OCI-LY1 (cell line): Measurements from ENCODE around the gene PLEKHM3.

Source experiments
- H2AFZ ChIP-seq: fragments of 200-600 bp; sonication (generic), shearing (Covaris generic); 2 replicates; pipeline ENCODE4 v1.6.0; 2014; ENCODE audit warnings: antibody characterized with exemption, mild to moderate bottlenecking, low read length
- H3F3A ChIP-seq: fragments of 200-600 bp; sonication (generic), shearing (Covaris generic); 2 replicates; pipeline ENCODE4 v1.6.0; 2014; ENCODE audit warnings: mild to moderate bottlenecking, antibody characterized with exemption, low read length, moderate library complexity; ENCODE audit not compliant: insufficient read depth
- H3K27ac ChIP-seq: fragments of 200-600 bp; sonication (generic); 2 replicates; pipeline ENCODE4 v1.5.1; 2014; ENCODE audit warnings: low read length, mixed run types, mild to moderate bottlenecking, low read depth; ENCODE audit not compliant: poor library complexity, severe bottlenecking
- H3K27me3 ChIP-seq: fragments of 200-600 bp; sonication (generic); 2 replicates; pipeline ENCODE4 v1.6.0; 2014; ENCODE audit warnings: antibody characterized with exemption, mild to moderate bottlenecking, low read length, moderate library complexity; ENCODE audit not compliant: insufficient read depth
- H3K36me3 ChIP-seq: fragments of 200-600 bp; sonication (generic); 2 replicates; pipeline ENCODE4 v1.6.1; 2014; ENCODE audit warnings: mild to moderate bottlenecking, antibody characterized with exemption, low read length, moderate library complexity, mixed read lengths; ENCODE audit not compliant: insufficient read depth
- H3K4me1 ChIP-seq: fragments of 200-600 bp; sonication (generic); 2 replicates; pipeline ENCODE4 v1.5.1; 2014; ENCODE audit warnings: mild to moderate bottlenecking, low read length, moderate library complexity; ENCODE audit not compliant: insufficient read depth, severe bottlenecking
- H3K4me2 ChIP-seq: fragments of 200-600 bp; sonication (generic), shearing (Covaris generic); 2 replicates; pipeline ENCODE4 v1.6.1; 2014; ENCODE audit warnings: low read length
- H3K4me3 ChIP-seq: fragments of 200-600 bp; sonication (generic); 2 replicates; pipeline ENCODE4 v1.5.1; 2014; ENCODE audit warnings: low read length, low read depth, mild to moderate bottlenecking, mixed read lengths; ENCODE audit not compliant: poor library complexity, severe bottlenecking
- H3K79me2 ChIP-seq: fragments of 200-600 bp; shearing (Covaris generic); 2 replicates; pipeline ENCODE4 v1.6.1; 2016; ENCODE audit warnings: mixed run types, low read length, mixed read lengths; ENCODE audit not compliant: insufficient read depth
- H3K9ac ChIP-seq: fragments of 200-600 bp; sonication (generic), shearing (Covaris generic); 2 replicates; pipeline ENCODE4 v1.6.1; 2014; ENCODE audit warnings: mild to moderate bottlenecking, low read length, mixed read lengths
- H3K9me2 ChIP-seq: fragments of 200-600 bp; sonication (generic), shearing (Covaris generic); 2 replicates; pipeline ENCODE4 v1.6.1; 2014; ENCODE audit warnings: low read depth, mild to moderate bottlenecking, low read length, mixed read lengths
- H3K9me3 ChIP-seq: fragments of 200-600 bp; shearing (Covaris generic); 2 replicates; pipeline ENCODE4 v1.6.1; 2014; ENCODE audit warnings: low read length, mixed read lengths
- H4K20me1 ChIP-seq: fragments of 200-600 bp; sonication (generic), shearing (Covaris generic); 2 replicates; pipeline ENCODE4 v1.6.0; 2016; ENCODE audit warnings: mild to moderate bottlenecking, low read length; ENCODE audit not compliant: insufficient read depth
- EZH2 ChIP-seq: fragments of 200-600 bp; sonication (generic), shearing (Covaris generic); IDR thresholded peaks from 2 replicates; pipeline ENCODE4 v1.8.0; 2017; ENCODE audit warnings: borderline replicate concordance, mixed run types, mild to moderate bottlenecking, antibody characterized with exemption, low read length, moderate library complexity, mixed read lengths
- TF ChIP-seq, protein P1 (sequence below): fragments of 200-600 bp; sonication (generic), shearing (Covaris generic); IDR thresholded peaks from 2 replicates; pipeline ENCODE4 v1.5.1; 2017; ENCODE audit warnings: mild to moderate bottlenecking, antibody characterized with exemption, low read length, moderate library complexity, mixed read lengths

Gene PLEKHM3

DNA sequence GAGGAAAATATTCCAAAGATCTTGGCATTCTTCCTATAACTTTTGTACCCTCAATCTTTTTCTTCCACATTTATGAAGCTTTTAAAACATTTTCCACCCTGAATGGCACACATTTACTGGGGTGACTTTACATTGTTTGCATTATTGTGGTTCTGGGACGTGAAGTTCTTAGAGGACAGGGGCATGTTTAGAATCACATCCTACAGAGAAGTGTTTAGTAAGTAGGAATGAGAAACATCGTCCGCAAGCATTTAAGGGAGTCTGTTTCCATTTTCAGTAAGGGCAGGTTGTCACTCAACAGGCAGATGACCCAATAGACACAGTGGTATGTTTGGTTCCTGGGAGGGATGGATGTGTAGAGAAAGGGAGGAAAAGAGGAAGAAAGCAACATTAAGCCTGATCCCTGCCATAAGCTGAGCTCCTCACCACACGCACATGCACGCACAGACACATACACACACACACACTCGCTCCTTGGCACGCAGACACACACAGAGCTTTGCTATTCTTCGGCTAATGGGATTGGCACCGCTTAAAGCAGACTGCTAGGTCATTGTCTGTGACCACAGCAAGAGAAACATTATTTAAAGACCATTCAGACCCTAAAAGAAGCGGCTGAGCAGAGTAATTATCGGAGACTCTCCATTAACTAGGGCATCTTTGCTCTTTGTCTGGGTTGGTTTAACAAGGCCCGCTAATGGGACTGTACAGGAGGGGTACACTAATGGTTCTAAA lies 14.2 kb upstream of the PLEKHM3 start:
- Histone ChIP-seq H3F3A (no peaks in the 10 kb centered on the region), H2AFZ (no peak overlapping the region), H3K27ac (no peak overlapping the region), H3K4me1 (no peaks in the 10 kb centered on the region), H3K9ac (no peak overlapping the region), H3K27me3 (peaks cover 7% of the 10 kb centered on the region; the same call in 1 of the 2 replicates), H3K36me3 (no peaks in the 10 kb centered on the region; the same call in 1 of the 2 replicates), H3K4me2 (no peak overlapping the region), H4K20me1 (no peaks in the 10 kb centered on the region), H3K9me3 (peaks cover 2% of the 10 kb centered on the region), H3K4me3 (no peak overlapping the region), H3K79me2 (no peaks in the 10 kb centered on the region), H3K9me2 (no peaks in the 10 kb centered on the region)
- TF ChIP-seq, protein P1, sequence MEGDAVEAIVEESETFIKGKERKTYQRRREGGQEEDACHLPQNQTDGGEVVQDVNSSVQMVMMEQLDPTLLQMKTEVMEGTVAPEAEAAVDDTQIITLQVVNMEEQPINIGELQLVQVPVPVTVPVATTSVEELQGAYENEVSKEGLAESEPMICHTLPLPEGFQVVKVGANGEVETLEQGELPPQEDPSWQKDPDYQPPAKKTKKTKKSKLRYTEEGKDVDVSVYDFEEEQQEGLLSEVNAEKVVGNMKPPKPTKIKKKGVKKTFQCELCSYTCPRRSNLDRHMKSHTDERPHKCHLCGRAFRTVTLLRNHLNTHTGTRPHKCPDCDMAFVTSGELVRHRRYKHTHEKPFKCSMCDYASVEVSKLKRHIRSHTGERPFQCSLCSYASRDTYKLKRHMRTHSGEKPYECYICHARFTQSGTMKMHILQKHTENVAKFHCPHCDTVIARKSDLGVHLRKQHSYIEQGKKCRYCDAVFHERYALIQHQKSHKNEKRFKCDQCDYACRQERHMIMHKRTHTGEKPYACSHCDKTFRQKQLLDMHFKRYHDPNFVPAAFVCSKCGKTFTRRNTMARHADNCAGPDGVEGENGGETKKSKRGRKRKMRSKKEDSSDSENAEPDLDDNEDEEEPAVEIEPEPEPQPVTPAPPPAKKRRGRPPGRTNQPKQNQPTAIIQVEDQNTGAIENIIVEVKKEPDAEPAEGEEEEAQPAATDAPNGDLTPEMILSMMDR: no peak
- TF ChIP-seq EZH2: no peak

DNA sequence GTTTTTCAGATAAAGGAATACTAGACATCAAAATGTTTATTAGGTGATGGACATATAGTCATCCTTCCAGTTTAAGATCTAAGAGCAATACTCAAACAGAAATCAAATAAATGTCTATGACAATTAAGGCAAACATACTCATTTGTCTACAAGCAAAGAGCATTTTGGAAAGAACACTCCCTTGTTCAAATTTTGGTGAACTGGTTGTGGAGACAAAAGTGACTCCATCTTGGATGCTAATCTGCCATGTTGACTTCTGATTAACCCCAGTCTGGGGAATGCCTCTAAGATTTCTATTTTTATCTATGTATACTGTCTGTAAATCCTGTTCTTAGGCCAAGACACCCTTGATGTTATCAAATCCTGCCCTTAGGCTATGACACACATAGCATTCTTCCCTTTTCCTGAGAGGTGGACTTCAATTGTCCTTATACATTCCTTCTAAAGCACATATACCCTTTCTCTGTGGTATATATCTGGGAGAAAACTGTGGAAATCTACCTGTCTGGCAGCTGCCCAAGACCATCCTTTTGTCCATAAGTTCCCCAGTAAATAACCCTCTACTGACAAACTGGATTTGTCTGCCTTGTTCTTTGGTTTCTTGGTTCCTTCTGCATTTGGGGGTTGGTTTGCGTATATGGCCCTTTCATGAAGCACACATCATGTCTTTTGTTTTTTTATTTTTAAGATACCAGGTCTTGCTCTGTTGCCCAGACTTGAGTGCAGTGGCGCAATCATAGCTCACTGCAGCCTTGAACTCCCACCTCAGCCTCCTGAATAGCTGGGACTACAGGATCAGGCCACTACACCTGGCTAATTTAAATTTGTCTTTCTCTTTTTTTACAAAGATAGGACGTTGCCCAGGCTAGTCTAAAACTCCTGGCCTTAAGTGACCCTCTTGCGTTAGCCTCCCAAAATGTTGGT lies 12.5 kb upstream of the PLEKHM3 start:
- H2AFZ ChIP-seq: no peak overlapping the region
- no peaks in the 10 kb centered on the region; the same call in 1 of the 2 replicates for H3K36me3 ChIP-seq
- H3K79me2 ChIP-seq: no peaks in the 10 kb centered on the region
- H3K9me3 ChIP-seq: peaks cover 5% of the 10 kb centered on the region
- H3K4me2 ChIP-seq: no peak overlapping the region
- no peaks in the 10 kb centered on the region for H3K4me1 ChIP-seq
- no peaks in the 10 kb centered on the region for H3K9me2 ChIP-seq
- no peak overlapping the region for H3K4me3 ChIP-seq
- no peaks in the 10 kb centered on the region for H4K20me1 ChIP-seq
- peaks cover 8% of the 10 kb centered on the region; the same call in 1 of the 2 replicates for H3K27me3 ChIP-seq
- H3K9ac ChIP-seq: no peak overlapping the region
- no peaks in the 10 kb centered on the region for H3F3A ChIP-seq
- no peak overlapping the region for H3K27ac ChIP-seq
- TF ChIP-seq, protein P1: no peak
- no peak for TF ChIP-seq EZH2

DNA sequence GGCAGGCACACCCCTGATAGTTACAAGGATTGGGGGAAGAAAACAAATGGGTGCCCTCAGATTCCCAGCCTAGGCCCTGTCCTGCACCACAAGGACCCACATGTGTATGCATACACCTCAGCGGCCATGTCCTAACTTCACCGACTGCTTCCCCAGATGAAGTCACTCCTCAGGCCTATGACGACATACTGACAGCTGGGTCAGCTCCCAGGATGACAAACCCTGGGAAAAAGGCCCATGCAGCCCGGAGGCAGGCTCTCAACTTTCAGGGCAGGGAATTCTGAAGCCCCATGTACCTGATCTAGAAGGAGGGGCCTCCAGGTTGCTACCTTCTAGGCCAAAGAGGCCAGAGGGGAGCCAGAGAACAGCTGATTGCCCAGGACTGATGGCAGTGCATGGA lies 11.0 kb upstream of the PLEKHM3 start:
- Histone ChIP-seq H3K27me3 (peaks cover 8% of the 10 kb centered on the region; the same call in 1 of the 2 replicates), H3K79me2 (no peaks in the 10 kb centered on the region), H3K4me2 (no peak overlapping the region), H2AFZ (no peak overlapping the region), H3K4me1 (no peaks in the 10 kb centered on the region), H3K9me2 (no peaks in the 10 kb centered on the region), H3K4me3 (no peak overlapping the region), H3F3A (no peaks in the 10 kb centered on the region), H3K9me3 (peaks cover 5% of the 10 kb centered on the region), H3K27ac (no peak overlapping the region), H4K20me1 (no peaks in the 10 kb centered on the region), H3K9ac (no peak overlapping the region), H3K36me3 (no peaks in the 10 kb centered on the region; the same call in 1 of the 2 replicates)
- no peak for TF ChIP-seq EZH2
- TF ChIP-seq, protein P1: no peak
